GM18520 (cell line): ENCODE measurements around the gene ATOSA.

Experiments
- ATAC-seq: cut with Tn5 transposase; IDR thresholded peaks from one replicate; pipeline ENCODE4 v1.9.1; 2021; ENCODE audit not compliant: unreplicated experiment

Gene ATOSA

DNA sequence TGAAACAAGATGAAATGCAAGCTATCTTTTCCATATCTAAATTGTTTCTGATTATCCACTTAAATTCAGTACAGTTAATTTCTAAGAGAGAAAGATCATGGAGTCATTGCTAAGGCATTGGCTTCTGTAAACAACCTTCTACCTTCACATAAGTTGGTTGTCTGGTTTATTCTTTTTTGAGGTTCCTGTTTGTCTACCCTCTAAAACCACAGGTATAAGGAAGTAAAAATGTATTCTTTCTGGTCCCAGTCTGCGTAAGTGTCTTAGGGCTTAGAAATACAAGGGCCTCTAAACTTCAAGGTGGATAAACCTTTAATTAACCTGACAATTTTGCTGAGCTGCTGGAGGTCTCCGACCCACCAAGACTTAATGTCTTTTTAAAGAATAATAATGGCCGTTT lies 3.6 kb upstream of the ATOSA start:
- no peak for ATAC-seq

DNA sequence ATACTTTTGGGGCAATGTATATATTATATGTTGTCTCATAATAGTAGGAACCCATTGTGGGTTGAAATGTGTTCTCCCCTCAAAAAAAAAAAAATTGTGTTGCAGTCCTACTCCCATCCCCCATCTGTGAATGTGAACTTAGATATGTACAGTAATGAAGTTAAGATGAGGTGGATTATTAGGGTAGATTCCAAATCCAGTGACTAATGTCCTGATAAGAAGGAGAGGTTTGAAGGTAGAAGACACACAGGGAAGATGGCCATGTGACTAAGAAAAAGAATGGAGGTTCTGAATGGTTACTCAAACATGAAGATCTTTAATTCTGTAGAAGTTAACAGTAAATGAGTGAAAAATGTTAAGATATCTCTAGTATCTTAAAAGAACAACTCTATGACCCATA lies 3.0 kb upstream of the ATOSA start:
- no peak for ATAC-seq

DNA sequence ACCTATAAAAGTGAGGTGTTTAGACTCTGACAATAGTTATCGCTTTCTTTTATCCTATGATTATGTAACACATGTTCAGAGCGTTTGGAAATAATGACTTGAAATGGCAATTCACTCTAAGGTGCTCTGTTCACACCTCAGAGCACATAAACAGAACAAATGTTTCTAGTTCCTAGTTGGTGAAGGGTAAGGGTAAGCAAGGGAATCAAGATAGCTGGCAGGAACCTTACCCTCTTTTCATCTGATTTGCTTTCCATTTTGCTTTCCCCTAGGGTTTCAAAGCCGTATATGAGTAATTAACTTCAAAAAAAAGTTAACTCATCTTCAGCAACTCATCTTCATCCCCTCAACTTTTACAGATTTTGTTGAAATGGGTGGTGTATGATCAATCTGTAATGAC lies 2.3 kb upstream of the ATOSA start:
- no peak for ATAC-seq

DNA sequence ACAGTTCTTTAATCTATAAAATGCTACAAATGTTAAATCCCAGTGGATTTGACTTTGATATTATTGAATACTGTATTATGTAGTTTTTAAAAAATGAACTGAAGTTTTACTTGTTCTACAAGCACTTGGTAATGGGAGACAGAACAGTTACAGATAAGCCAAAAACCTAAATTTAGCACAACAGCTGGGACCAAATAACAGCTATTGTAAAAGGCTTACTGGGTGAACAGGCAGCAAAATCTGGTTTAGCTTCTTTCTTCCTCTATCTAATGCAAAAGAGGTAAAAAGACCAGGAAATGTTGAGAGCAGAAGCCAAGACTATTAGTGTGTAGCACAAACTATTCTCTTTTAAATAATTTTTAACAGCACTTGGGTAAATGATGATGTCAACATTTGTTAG lies 1.6 kb upstream of the ATOSA start:
- no peak for ATAC-seq

DNA sequence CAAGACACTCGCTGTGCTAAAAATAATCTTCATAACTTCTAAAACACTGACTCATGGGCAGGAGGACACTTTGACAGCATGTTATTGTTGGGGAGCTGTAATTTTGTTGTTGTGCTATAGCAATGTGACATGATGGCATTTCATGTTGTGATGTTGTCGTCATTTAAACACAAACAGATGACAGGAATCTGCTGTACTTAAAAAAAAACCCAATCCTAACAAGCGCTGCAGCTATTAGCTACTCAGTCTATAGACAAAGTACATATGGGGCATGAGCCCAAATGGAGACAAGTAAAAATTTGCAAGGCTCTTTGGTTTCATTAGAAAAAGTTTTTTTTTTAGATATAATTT lies 828 bp upstream of the ATOSA start:
- ATAC-seq = no peak

DNA sequence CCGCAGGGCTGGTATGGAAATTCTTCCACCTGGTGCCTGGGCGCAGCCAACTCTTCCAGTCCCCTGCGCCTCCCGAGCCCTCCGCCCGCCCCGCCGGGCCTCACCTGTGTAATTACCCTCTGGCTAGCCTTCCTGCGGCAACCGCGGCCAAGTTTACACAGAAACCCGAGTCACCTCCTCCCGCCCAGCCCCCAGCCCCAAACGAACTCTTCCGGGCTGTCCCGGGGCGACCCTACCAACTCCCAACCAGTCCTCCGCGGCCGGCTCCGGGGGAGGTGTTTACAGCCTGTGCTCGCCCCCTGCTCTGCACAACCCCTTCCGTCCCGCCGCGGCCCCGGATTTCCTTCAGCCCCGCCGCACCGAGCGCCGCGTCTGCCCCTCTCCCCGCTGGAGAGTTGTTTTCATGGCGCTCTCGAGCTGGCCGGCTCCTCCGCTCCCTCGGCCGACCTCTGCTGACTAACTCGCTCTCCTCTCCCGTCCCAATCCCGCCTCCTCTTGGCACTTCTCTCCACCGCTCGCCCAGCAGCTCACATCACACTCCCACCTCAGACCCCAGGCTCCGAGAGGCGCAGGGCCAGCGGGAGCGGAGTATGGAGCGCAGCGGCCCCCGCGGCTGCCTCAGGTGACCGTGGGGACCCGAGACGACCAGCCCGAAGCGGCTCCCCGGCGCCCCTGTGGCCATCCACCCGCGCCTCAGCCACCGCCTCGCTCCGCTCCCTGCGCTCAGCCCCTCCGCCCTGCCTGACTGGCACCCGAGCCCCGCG lies 538 bp downstream of the ATOSA start:
- peak; percentile 12 for ATAC-seq

DNA sequence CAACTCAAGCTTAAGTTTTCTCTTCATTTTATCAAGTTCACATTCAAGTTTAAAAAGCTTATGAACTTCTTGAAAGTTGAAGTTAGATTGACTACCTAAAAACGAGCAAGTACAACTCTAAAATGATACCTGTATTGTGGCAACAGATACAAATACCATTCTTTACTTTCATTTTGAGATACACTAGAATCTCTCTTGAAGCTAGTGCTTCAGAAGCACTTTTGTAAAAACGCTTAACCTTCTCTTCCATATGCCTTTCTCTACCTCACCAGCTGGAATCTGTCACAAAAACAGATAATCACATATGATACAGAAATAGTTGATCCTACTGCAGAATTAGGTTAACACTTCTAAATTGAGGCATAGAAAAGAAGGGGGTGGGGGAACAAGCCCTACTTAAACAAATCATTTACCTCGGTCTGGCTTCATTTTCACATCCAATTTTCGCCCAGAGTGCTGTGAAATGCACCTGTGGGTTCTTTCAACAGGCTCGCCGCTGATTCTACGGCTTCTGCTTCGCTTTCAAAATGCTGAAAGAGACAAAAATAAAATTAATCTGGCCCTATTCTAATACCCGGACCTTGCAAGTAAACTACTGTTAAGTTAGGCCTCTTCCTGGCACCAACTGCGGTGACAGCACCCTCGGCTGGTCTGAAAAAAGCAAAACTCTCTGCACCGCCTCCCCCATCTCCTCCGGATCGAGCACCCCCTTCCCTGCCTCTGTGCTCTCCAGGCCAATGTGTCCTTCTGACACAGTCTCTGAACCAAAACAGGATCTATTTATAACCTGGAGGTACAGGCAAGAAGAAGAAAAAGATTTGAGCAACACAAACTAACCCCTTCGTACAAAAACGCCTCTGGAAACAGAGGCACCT lies 1.4 kb downstream of the ATOSA start:
- ATAC-seq = no peak

DNA sequence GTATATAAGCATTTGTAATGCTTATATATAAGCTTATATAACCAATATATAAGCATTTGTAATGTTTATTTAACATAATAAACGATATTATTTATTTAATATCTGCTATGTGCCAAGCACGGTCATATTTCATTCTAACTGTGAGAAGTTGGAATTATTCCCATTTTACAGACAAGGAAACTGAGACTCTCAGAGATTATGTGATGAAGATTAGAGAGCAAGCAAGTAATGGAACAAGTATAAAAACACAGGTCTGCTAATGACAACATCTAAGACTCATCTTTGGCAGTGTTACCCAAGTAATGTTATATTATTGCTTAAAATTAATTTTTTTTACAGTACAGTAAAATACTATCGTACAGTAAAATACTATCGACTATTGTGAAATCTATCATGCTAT lies 4.4 kb downstream of the ATOSA start:
- no peak for ATAC-seq

DNA sequence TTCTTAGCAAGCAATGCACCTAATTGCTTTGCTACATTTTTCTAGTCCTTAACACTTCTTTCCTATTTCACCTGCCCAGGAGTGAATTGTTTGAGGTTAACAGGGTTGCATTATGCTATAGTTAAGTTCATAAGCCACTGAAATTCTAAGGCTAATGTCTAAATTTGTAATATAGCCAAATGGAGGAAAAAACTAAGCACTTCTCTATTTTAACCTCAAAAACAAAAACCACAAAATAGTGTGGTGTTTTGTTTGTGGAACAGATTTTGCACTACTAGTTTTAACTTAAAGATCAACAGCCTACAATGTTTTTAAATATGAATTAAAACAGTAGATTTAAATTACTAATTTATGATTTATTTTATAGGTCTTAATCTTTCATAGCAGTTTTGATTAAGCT lies 5.5 kb downstream of the ATOSA start:
- ATAC-seq = no peak

DNA sequence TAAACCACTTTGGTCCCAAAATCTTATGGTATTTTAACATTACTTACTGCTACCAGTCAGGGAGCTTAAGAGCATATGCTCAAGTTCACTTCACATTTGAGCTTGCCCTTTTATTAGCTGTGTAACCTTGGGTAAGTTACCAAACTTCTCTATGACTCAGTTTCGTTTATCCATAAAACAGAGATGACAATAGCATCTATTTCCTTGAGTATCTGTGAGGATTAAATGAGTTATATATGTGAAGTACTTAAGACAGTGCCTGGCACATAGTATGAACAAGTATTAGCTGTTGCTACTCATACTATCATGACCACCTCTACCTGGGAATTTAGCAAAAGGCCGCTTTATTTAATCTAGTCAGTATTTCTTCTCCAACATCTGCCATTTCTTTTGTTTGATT lies 5.9 kb downstream of the ATOSA start:
- no peak for ATAC-seq

DNA sequence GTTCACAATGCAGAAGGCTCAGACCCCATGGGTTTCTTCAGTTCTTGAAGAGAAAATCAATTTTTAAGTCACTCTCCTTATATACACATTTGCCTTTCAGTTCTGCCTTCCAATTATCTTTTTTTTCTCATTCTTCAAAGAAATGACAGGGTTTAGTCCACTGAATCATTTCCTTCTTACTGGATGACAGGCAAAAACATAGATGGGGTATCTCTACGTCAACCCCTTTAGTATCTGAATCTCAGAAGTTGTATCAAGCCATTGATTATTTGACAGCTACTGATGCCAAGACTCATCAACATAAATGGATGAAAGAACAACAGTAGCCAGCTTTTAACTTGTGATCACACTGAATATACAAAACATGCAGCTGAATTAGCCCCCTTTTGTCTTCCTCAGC lies 6.5 kb downstream of the ATOSA start:
- no peak for ATAC-seq

DNA sequence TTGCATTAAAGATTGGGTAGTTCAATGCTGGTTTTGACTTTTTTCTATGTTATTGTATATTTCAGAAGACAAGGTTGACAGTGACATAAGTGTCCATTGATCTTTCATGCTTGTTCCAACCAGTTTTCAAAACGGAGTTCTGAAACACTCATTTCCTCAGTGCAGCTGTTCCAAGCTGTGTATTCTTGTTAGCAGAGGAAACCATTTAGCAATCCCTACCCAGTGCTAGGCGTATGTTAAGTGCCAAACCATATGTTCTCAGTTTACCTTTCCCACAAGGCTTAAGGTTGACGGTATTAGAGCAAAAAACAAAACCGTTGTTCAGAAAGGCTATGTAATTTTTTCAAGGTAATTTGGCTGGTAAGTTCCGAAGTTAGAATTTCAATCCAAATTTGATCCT lies 9.1 kb downstream of the ATOSA start:
- no peak for ATAC-seq

DNA sequence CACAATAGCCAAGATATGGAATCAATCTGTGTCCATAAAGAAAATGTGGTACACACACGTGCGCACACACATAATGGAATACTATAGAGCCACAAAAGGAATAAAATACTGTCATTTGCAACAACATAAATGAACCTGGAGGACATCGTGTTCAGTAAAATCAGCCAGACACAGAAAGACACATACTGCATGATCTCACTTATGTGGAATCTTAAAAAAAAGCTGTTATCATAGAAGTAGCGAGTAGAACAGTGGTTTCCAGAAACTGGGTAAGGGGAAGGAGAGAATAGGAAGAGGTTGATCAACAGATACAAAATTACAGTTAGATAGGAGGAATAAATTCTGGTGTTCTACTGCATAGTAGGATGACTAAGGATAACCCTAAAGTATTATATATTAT lies 11.1 kb downstream of the ATOSA start:
- peak; percentile 2 for ATAC-seq

DNA sequence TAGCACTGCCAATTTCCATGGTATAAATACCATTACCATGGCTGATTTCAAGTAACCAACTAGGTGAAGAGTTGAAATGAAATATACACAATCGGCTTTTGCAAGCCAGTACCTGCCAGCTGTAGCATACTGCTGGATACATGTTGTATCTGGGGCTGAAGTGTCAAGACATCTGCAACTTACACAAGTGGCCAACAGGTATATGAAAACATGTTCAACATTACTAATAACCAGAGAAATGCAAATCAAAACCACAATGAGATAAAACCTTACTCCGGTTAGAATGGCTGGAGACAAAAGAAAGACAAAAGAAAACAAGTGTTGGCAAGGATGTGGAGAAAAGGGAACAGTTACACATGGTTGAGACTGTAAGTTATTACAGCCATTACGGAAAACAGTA lies 11.6 kb downstream of the ATOSA start:
- ATAC-seq = peak; percentile 79

DNA sequence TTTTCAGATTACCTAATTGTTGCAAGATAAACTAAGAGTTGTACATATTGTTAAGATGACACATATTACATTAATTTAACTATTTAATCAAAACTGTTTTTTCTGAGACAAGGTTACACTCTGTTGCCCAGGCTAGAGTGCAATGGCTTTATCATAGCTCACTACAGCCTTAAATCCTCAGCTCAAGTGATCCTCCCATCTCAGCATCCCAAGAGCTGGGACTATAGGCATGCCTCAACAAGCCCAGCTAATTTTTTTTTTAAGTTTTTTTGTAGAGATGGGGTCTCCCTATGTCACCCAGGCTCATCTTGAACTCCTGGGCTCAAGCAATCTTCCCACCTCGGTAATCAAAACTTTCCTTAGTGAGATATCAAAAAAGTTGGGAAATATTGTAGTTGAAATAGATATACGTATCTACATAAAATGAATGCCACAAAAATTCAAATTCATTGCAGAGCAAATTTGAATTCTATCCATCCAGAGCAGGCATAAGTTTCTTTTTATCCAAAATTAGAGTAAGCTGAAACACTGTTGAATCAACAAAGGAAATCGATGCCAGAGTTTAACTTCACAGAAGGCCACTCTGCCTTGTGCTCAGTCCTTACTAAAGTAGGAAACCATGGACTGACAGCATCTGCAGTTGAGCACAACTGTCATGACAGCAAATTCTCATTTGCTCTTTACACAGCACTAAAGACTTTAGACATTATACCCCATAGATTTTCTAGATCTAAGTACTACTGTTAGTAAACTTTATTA lies 15.5 kb downstream of the ATOSA start:
- no peak for ATAC-seq

DNA sequence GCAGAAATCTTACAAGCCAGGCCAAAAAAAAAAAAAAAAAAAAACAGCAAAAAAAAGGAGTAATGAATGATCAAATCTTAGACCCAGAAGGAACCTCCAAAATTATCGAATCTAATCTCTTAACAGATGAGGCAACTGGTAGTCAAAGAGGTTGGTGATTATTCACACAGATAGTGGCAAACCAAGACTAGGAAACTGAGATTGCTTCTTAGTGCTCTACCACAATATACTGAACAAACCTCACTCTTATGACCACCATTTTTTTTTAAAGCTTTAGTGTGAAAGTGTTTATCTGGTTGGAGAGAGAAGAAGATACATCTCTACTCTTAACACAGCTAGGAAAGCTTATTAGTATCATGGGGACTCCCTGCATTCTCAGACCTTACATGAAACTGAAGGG lies 17.3 kb downstream of the ATOSA start:
- no peak for ATAC-seq

DNA sequence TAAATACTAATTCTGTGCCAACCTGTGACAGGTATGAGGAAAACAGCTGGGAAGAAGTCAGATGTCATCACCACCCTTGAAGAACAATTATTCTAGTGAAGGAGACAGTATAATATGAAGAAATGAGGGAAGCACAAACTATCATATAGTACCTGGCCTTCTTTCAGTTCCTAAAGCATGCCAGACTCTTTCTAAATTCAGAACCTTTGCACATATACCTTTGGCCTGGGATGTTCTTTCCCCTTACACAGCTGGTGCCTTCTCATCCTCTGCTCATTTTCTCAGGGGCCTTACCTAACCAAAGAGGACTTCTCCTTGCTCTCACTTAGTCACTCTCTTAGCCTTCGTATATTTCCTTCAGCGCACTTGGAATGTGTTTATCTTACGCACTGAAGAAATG lies 19.0 kb downstream of the ATOSA start:
- no peak for ATAC-seq

DNA sequence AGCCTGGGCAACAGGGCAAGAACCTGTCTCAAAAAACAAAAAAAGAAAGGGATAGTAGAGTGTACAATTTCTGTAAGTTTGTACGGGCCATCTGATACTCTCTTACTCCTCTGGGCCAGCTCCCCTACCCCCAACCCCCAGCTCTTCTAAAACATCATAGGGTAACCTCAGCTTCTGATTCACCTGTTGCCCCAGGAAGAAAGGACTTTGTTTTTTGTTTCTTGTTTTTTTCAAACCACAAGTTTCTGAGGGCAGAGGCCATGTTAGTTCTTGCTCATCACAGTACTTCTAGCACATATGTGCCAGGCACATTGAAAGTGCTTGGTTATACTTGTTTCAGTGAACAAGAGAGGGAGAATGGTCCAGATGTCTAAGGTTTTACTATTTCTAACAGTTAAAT lies 20.2 kb downstream of the ATOSA start:
- ATAC-seq = peak; percentile 88

DNA sequence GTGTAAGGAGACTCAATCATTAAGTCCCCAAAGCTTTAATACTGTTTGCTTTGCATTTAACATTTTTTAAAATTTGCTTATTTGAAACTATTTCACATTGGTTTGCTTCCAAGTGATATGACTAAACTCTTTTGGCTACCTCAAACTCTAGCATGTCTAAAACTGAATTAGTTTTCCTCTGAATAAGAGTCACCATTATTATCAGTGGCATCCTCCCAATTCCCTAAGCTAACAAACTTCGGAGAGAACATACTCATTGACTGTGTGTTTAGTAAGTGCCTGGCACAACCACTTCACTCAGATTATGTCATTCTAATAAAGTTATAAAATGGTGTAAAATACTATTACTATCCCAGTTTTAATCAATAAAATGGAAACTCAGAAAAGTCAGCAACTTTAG lies 21.9 kb downstream of the ATOSA start:
- no peak for ATAC-seq

DNA sequence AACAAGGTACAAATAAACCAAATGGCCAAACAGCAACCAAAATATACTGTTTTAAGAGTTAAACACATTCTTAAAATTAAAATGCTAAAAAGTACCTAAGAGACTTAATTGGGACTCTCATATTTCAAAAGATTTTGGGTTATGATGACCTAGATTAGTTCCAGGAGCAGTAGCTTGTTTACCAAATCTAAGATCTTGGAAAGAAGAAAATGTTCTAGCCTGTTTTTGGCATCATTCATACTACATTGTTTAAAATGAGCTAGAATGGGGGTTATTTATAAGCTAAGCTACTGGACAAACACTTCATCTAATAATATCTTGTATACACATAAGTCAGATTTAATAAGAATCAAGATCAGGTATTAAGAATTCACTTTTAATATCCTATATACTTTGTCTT lies 22.8 kb downstream of the ATOSA start:
- no peak for ATAC-seq

DNA sequence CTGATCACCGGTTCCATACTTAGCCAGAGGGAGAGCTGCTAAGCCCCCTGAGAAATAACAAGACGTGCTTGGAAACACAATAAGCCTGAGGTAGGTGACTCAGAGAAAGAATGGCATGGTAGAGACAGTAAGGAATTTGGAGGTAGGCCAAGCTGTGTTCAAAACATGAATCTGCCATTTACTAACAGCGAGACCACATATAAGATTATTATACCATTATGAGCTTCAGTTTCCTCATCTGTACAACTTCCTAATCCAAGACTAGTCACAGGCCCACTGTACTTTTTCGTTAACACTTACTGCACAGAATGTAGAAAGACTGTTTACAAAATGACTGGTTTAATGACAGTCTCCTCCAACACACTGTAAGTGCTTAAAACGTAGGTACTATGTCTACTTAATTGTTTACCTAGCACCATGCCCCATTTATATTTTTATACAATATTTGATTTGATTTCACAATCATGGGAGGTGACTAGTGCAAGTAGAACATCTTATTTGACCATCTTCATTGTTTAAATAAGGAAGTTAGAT lies 25.7 kb downstream of the ATOSA start:
- no peak for ATAC-seq

DNA sequence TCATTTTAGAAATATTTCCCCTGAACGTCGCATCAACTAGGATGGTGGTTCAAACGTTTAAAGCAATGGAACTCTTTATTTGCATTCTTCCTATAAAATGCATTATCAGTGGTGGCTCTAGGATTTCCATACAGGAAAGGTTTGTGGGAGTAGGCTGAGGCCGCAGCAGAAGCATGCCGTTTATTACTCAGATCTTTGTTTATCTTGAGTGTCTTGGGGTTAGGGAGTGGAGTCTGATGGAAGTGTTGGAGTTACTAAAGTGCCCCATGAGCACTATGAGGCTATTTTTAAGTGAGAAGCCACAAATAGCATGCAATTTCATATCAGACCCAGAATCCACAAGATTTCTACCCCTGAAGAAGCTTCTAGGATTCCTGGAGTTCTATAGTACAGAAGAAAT lies 26.2 kb downstream of the ATOSA start:
- ATAC-seq = no peak
